HG03175 (cell line): ENCODE results near the gene DBF4B.

Experiments used
- ATAC-seq: cut with Tn5 transposase; IDR thresholded peaks from one replicate; pipeline ENCODE4 v1.9.1; 2021; ENCODE audit warnings: mild to moderate bottlenecking, moderate library complexity; ENCODE audit not compliant: unreplicated experiment

DBF4B gene

DNA sequence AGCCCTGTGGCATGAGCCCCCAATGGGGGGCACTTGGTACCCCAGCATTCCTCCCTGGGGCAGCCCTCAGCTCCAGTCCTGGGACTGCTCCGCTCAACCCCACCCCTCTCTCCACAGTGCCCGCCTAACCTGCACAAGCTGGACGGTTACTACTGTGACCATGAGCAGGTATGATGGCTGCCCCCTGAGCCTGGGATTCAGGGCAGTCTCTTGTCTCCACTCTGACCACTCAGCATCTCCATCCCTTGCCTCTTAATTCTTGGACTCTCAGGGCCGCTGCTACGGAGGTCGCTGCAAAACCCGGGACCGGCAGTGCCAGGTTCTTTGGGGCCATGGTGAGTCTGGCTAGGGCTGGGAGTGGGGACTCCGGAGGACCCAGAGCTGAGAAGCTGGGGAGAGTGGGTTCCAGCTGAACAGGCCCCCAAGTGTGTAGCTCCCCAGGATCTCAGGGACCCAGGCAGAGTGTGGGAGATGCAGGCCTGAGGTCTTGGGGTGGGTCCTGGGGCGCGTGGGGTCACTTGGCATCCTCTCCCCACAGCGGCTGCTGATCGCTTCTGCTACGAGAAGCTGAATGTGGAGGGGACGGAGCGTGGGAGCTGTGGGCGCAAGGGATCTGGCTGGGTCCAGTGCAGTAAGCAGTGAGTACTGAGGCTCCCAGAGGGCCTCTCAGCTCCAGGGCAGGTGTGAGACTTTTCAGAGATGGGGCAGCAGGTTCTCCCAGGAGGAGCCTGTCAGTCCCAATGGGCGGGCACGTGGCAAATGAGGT, 68.3 kb downstream of the DBF4B start:
- no peak for ATAC-seq

DNA sequence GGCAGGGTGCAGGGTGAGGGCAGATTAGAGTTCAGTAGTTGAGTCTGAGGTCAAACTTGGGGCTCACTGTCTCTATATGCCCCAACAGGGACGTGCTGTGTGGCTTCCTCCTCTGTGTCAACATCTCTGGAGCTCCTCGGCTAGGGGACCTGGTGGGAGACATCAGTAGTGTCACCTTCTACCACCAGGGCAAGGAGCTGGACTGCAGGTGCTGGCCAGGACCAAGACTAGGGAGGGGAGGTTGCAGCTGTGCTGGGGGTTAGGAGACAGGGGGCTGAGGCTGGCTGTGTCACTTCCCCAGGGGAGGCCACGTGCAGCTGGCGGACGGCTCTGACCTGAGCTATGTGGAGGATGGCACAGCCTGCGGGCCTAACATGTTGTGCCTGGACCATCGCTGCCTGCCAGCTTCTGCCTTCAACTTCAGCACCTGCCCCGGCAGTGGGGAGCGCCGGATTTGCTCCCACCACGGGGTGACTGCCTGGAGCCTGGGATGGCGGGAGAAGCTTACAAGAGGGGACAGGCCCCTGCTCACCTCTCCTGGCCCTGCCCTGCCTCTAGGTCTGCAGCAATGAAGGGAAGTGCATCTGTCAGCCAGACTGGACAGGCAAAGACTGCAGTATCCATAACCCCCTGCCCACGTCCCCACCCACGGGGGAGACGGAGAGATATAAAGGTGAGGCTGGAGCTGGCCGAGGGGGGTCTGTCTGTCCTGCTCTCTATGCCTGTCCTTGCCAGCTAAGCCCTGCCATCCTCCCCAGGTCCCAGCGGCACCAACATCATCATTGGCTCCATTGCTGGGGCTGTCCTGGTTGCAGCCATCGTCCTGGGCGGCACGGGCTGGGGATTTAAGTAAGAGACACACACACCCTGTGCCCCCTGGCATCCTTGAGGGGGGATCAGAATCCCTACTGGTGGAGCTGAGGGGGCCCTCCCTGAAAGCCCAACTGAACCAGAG, 69.2 kb downstream of the DBF4B start:
- no peak for ATAC-seq

GRCh38 chr17:44778656-44779210, 70.3 kb downstream of the DBF4B start:
- ATAC-seq = no peak

DNA sequence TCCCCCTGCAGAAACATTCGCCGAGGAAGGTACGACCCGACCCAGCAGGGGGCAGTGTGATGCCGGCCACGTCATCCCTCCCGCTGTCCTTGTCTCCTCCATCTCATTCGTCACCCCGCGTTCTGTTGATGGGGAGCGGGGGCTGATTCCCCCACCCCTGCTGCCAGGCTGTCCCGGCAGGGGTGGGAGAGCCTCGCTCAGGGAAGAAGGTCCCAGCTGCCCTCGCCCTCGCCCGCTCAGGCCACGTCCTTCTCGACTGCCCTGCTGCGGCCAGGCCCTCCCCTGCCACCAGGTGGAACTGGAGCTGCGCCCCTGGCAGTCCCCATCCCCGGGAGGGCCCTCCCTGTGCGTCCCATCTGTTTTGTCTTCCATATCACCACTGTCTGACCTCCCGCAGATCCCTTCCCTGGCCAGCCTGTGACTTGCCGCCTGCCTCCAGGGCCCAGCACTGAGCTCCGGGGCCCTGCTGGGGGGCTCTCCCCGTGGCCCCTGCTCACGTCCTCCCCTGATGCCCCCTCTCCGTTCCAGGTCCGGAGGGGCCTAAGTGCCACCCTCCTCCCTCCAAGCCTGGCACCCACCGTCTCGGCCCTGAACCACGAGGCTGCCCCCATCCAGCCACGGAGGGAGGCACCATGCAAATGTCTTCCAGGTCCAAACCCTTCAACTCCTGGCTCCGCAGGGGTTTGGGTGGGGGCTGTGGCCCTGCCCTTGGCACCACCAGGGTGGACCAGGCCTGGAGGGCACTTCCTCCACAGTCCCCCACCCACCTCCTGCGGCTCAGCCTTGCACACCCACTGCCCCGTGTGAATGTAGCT, 71.0 kb downstream of the DBF4B start:
- ATAC-seq = no peak

DNA sequence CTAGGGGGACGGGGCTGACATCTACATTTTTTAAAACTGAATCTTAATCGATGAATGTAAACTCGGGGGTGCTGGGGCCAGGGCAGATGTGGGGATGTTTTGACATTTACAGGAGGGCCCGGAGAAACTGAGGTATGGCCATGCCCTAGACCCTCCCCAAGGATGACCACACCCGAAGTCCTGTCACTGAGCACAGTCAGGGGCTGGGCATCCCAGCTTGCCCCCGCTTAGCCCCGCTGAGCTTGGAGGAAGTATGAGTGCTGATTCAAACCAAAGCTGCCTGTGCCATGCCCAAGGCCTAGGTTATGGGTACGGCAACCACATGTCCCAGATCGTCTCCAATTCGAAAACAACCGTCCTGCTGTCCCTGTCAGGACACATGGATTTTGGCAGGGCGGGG, 71.7 kb downstream of the DBF4B start:
- ATAC-seq = no peak

DNA sequence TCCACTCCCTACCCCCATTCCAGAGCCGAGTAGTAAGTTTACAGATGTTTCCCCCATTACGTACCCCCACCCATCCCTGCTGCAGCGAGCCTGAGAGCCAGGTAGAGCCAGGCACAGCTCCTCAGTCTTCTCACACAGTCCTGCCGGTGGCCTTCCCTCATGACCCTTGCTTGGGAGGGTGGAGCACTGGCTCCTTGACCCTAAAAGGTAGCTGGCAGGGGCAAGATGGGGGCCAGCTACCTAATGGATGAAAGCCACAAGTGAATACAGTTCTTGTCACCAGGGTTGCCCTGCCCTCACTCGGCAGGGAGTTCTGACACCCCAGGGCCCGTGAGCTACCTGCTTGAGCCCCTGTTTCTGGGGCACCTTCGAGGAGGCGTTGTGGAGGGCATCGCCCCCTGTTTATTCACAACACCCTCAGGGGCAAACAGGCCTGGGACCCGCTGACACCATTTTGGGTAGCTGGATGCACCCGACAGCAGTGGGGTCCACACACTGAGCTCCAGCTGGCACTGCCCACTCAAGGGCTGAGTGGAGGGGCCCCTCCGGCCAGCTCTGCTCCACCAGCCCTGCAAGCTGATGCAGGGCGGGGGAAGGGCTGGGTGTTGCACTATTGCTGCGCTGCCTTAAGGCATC, 72.5 kb downstream of the DBF4B start:
- no peak for ATAC-seq

DNA sequence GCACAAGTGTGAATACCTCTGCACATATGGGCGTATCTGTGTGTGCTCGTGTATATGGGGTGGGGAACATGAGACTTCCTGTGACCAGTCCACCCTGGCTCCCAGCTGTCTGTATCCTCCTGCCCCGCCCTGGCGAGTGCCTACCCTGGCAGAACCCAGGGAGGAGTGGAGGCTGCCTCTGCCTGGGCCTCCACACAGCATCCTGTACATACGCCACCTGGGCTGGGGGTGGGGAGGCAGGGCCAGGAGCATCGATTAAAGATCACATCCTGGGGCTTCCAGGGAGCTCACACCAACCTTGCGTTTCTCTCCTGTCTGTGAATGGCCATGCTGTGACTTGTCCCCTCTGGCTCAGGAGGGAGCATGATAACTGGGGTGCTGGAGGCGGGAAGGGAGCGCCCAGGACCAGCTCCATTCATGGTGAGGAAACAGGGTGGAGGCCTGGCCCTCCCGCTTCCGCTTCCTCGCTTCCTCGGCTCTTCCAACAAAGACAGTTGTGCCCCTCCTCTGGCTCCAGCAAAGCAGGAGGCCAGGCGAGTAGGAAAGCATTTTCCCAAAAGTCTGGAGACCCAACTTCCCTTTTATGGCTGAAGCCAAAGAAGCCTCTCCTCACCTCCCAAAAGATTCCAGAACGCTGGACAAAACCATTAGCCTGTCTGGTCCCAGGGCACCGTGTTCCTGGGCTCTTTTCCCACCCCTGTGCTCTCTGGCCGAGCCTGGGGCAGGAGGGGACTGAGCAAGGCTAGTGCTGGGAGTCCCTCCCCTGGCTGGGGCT, 73.3 kb downstream of the DBF4B start:
- no peak for ATAC-seq

GRCh38 chr17:44782326-44782850, 73.9 kb downstream of the DBF4B start:
- ATAC-seq = no peak

- no peak for ATAC-seq
These were observed 77.5 kb downstream of the DBF4B start for GRCh38 chr17:44785921-44786320.

- ATAC-seq = no peak
These were observed 78.2 kb downstream of the DBF4B start for GRCh38 chr17:44786551-44787081.

DNA sequence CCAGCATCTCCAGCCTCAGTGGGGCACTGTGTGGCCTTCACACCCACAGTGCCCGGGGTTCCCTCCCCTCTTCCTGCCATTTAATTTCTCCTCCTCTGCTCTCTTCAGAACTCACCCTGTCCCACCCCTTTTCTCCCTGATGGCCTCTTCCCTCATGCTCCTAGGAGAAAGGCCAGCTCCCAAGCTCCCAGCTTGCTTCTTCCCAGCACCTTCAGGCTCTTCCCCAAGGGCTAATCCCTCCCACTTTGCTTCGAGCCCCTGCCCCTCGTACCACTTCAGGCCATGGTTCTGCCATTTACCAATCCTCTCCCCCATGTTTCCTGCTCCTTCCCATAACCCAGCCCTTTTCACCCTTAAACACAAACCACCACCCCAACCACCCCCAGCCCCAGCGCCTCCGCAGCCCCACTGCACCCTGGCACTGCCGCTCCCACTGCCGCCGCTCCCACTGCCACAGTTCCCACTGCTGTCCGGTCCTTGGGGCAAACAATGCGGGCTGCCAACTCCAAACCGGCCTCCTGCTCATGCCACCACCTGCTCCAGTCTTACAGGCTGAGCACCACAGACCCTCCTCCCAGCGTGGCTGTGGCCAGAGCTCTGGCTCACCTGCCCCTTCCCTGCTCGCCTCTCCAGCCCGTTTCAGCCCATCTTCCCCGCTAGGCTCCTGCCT, 78.9 kb downstream of the DBF4B start:
- ATAC-seq = no peak

DNA sequence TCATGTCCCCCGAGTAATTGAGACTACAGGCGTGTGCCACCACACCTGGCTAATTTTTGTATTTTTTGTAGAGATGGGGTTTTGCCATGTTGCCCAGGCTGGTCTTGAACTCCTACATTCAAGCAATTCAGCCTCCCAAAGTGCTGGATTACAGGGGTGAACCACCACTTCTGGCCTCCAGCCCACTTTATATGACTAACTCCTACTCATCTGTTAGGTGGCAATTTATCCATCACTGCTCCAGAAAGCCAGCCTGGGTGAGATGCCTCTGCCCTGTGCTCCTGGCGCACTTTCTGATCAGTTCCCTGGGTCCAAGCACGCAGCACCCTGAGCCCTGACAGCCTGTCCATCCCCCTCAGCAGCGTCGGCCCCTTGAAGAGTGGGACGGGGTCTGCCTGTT, 79.7 kb downstream of the DBF4B start:
- no peak for ATAC-seq

- no peak for ATAC-seq
These were observed 83.8 kb downstream of the DBF4B start for GRCh38 chr17:44792276-44792675.

- no peak for ATAC-seq
These were observed 85.7 kb downstream of the DBF4B start for GRCh38 chr17:44793885-44794842.

- ATAC-seq = no peak
These were observed 86.5 kb downstream of the DBF4B start for GRCh38 chr17:44794851-44795413.

DNA sequence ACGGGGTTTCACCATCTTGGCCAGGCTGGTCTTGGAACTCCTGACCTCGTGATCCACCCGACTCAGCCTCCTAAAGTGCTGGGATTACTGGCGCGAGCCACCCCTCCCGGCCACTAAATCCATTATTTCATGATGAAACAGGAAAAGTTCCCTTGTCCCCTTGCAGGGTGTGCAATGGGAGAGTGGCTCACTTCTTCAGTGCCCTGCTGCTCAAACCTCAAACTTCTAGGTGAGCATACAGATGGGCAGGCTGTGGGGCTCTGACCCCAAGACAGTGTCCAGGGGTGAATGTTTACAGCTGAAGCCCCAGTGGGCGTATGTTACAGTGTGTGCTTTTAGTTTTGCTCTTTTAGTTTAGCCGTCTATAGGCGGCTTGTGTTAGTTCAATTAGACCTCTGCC, 87.0 kb downstream of the DBF4B start:
- no peak for ATAC-seq

DNA sequence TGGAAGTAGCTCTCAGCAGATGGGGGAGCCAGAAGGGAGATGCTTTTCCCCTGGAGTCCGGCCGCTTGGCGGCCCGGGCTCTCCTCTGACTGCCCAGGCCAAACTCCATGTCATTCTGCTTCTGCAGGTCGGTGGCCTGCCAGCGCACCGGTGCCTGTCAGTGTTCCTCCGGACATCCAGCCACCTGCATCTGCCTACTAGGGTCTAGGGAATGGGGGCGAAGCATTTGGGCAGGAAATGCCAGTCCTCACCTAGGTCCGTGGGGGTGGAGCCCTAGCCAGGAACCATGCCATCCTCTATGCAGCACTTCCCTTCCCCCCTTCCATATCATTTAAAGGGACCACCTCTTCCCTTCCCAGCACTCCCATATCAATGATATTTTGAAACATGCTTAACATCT, 87.5 kb downstream of the DBF4B start:
- ATAC-seq = no peak
